GM23338 (cell line): ENCODE results near the gene PIGK. TPM values are rescaled to one million over a fixed set of nuclear protein-coding genes. Genes with fewer than 3 reads are reported as not detected.

Experiments
- ATAC-seq: fragments of 200-7000 bp; cut with Tn5 transposase; 3 replicates; pipeline ENCODE4 v1.9.1; 2020
- DNase-seq: peaks from one replicate; pipeline ENCODE4 v3.0.0-alpha.2; 2015; ENCODE audit warnings: low spot score
- H2AFZ ChIP-seq: fragments of 200-600 bp; sonication (generic); 2 replicates; pipeline ENCODE4 v1.8.0; 2016; ENCODE audit warnings: antibody characterized with exemption, mild to moderate bottlenecking, moderate library complexity
- H3F3A ChIP-seq: fragments of 200-600 bp; sonication (generic); replicated peaks from 2 replicates; pipeline ENCODE4 v1.8.0; 2017; ENCODE audit warnings: antibody characterized with exemption, mixed run types, low read depth
- H3K27ac ChIP-seq: fragments of 200-600 bp; sonication (generic); 2 replicates; pipeline ENCODE4 v1.6.1; 2016; ENCODE audit warnings: low read depth
- H3K27me3 ChIP-seq: fragments of 200-600 bp; sonication (generic); 2 replicates; pipeline ENCODE4 v1.8.0; 2016; ENCODE audit warnings: mild to moderate bottlenecking, mixed run types, moderate library complexity; ENCODE audit not compliant: insufficient read depth
- H3K36me3 ChIP-seq: fragments of 200-600 bp; sonication (generic); 2 replicates; pipeline ENCODE4 v1.8.0; 2016; ENCODE audit warnings: mild to moderate bottlenecking; ENCODE audit not compliant: insufficient read depth
- H3K4me1 ChIP-seq: fragments of 200-600 bp; sonication (generic); 2 replicates; pipeline ENCODE4 v1.8.0; 2016; ENCODE audit warnings: mild to moderate bottlenecking, moderate library complexity; ENCODE audit not compliant: insufficient read depth
- H3K4me2 ChIP-seq: fragments of 200-600 bp; sonication (generic); 2 replicates; pipeline ENCODE4 v1.7.1; 2017; ENCODE audit warnings: mixed run types
- H3K4me3 ChIP-seq: fragments of 200-600 bp; sonication (generic); 2 replicates; pipeline ENCODE4 v1.6.1; 2016; ENCODE audit warnings: mixed run types
- H3K79me2 ChIP-seq: fragments of 200-600 bp; sonication (generic); replicated peaks from 2 replicates; pipeline ENCODE4 v1.8.0; 2017; ENCODE audit warnings: mild to moderate bottlenecking; ENCODE audit not compliant: insufficient read depth
- H3K9me2 ChIP-seq: fragments of 200-600 bp; sonication (generic); 2 replicates; pipeline ENCODE4 v1.8.0; 2017; ENCODE audit not compliant: insufficient read depth
- H4K20me1 ChIP-seq: fragments of 200-600 bp; sonication (generic); replicated peaks from 2 replicates; pipeline ENCODE4 v1.8.0; 2017; ENCODE audit warnings: mild to moderate bottlenecking; ENCODE audit not compliant: insufficient read depth
- H3K27ac Mint-ChIP-seq: 2 replicates; pipeline ENCODE4 v1.8.0; 2020; ENCODE audit warnings: inconsistent platforms, mild to moderate bottlenecking, moderate library complexity, mixed read lengths
- H3K27me3 Mint-ChIP-seq: 3 replicates; pipeline ENCODE4 v1.8.0; 2022; ENCODE audit warnings: low read depth, mild to moderate bottlenecking, moderate library complexity, mixed read lengths, inconsistent platforms; ENCODE audit not compliant: insufficient read depth, poor library complexity
- H3K36me3 Mint-ChIP-seq: 3 replicates; pipeline ENCODE4 v1.8.0; 2021; ENCODE audit warnings: low read depth, mild to moderate bottlenecking, inconsistent platforms, moderate library complexity, mixed read lengths
- H3K4me1 Mint-ChIP-seq: 3 replicates; pipeline ENCODE4 v1.8.0; 2020; ENCODE audit warnings: mild to moderate bottlenecking, inconsistent platforms, mixed read lengths
- H3K4me3 Mint-ChIP-seq: 3 replicates; pipeline ENCODE4 v1.8.0; 2021; ENCODE audit warnings: moderate library complexity, mild to moderate bottlenecking, inconsistent platforms, mixed read lengths
- H3K9me3 Mint-ChIP-seq: 3 replicates; pipeline ENCODE4 v1.8.0; 2020; ENCODE audit warnings: moderate library complexity, mild to moderate bottlenecking, inconsistent platforms, mixed read lengths
- ETS1 ChIP-seq: IDR thresholded peaks from 2 replicates; pipeline ENCODE4 v1.6.1; 2016; ENCODE audit warnings: antibody characterized with exemption
- EZH2 ChIP-seq: fragments of 200-600 bp; sonication (generic); IDR thresholded peaks from one replicate; pipeline ENCODE4 v1.8.0; 2017; ENCODE audit warnings: antibody characterized with exemption, mild to moderate bottlenecking, low read depth; ENCODE audit not compliant: unreplicated experiment
- JUNB ChIP-seq: IDR thresholded peaks from one replicate; pipeline ENCODE4 v1.6.1; 2016; ENCODE audit warnings: antibody characterized with exemption; ENCODE audit not compliant: unreplicated experiment
- POLR2AphosphoS5 ChIP-seq: IDR thresholded peaks from 2 replicates; pipeline ENCODE4 v1.6.1; 2016; ENCODE audit warnings: antibody characterized with exemption, low read depth
- STAT1 ChIP-seq: IDR thresholded peaks from one replicate; pipeline ENCODE4 v1.6.1; 2016; ENCODE audit warnings: antibody characterized with exemption; ENCODE audit not compliant: unreplicated experiment
- ZNF114 ChIP-seq: fragments of 250-450 bp; sonication (Bioruptor Pico); IDR thresholded peaks from 2 replicates; pipeline ENCODE4 v1.5.0; 2020; ENCODE audit warnings: mild to moderate bottlenecking, moderate library complexity
- ZNF331 ChIP-seq: fragments of 250-450 bp; sonication (Bioruptor Pico); IDR thresholded peaks from 2 replicates; pipeline ENCODE4 v1.5.0; 2020; ENCODE audit warnings: low read depth, mild to moderate bottlenecking, moderate library complexity
- polyA plus RNA-seq: library from polyadenylated mRNA; unstranded; fragments of >200 nt; fragmentation: Nextera tagmentation; extraction: Ambion mirVana; gene quantifications from 2 replicates; pipeline ENCODE4 v1.2.1, GENCODE V29; 2016
- total RNA-seq: library from RNA; depleted of rRNA; stranded (reverse); fragments of >200 nt; shearing (Covaris generic); gene quantifications from 2 replicates; pipeline ENCODE4 v1.2.3, GENCODE V29; 2014
- TF ChIP-seq, protein P1 (sequence below), 2 experiments: fragments of 200-600 bp in 1 of 2; sonication (generic) in 1 of 2; conservative IDR thresholded peaks; 2 replicates each; pipeline versions ENCODE4 v1.5.1 to v1.6.1; 2016 to 2017; ENCODE audit warnings: antibody characterized with exemption in 2 of 2, low read depth in 2 of 2, mild to moderate bottlenecking in 2 of 2, moderate library complexity in 1 of 2
- TF ChIP-seq, protein P2 (sequence below): IDR thresholded peaks from one replicate; pipeline ENCODE4 v1.6.1; 2018; ENCODE audit warnings: antibody characterized with exemption; ENCODE audit not compliant: unreplicated experiment
- TF ChIP-seq, protein P3 (sequence below): fragments of 250-450 bp; sonication (Bioruptor Pico); IDR thresholded peaks from 2 replicates; pipeline ENCODE4 v1.5.0; 2020; ENCODE audit warnings: mild to moderate bottlenecking, moderate library complexity

Gene PIGK
- total and polyA plus RNA-seq, 2 experiments from 2014 or later: 16.4 to 26.4 TPM

DNA sequence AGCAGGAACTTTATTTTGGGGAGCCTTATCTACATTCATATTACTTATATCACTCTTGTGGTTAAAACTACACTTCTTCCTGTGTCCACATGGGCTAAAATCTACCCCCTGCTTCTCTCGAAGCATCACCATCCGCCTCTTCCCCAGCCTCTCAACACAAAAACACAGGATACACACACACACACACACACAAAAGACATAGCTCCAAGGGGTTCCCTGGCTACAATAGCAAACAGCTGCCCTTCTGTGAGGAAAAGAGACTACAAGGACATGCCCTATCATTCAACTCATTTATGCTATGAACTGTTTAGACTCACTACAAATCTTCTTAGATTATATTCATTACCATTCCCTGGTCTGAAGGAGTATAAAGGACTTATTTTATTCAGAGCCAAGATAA is 155.0 kb downstream of the PIGK start (continued):
- TF ChIP-seq, protein P1, sequence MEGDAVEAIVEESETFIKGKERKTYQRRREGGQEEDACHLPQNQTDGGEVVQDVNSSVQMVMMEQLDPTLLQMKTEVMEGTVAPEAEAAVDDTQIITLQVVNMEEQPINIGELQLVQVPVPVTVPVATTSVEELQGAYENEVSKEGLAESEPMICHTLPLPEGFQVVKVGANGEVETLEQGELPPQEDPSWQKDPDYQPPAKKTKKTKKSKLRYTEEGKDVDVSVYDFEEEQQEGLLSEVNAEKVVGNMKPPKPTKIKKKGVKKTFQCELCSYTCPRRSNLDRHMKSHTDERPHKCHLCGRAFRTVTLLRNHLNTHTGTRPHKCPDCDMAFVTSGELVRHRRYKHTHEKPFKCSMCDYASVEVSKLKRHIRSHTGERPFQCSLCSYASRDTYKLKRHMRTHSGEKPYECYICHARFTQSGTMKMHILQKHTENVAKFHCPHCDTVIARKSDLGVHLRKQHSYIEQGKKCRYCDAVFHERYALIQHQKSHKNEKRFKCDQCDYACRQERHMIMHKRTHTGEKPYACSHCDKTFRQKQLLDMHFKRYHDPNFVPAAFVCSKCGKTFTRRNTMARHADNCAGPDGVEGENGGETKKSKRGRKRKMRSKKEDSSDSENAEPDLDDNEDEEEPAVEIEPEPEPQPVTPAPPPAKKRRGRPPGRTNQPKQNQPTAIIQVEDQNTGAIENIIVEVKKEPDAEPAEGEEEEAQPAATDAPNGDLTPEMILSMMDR (conservative IDR thresholded peaks at IDR 0.05; ENCODE audit: low read depth in 2 of 2): no peak
- TF ChIP-seq STAT1 (no peak), ZNF114 (CRISPR knock-in tag) (no peak), POLR2AphosphoS5 (no peak), EZH2 (no peak)

- H3K9me3 Mint-ChIP-seq: no peaks in the 10 kb centered on the region
- no peak overlapping the region for H3K27ac Mint-ChIP-seq
- Histone ChIP-seq H4K20me1 (no peaks in the 10 kb centered on the region), H3F3A (no peaks in the 10 kb centered on the region), H3K4me3 (no peak overlapping the region), H3K36me3 (no peaks in the 10 kb centered on the region), H3K27ac (no peak overlapping the region), H3K4me1 (peaks cover 22% of the 10 kb centered on the region), H3K27me3 (no peaks in the 10 kb centered on the region), H3K4me2 (no peak overlapping the region), H3K9me2 (no peaks in the 10 kb centered on the region; the same call in 1 of the 2 replicates), H3K79me2 (no peaks in the 10 kb centered on the region), H2AFZ (no peak overlapping the region)
- no peaks in the 10 kb centered on the region; the same call in 2 of the 3 replicates for H3K36me3 Mint-ChIP-seq
- H3K27me3 Mint-ChIP-seq: peaks cover 2% of the 10 kb centered on the region
- peak; percentile 42 for DNase-seq
- no peak for ATAC-seq
- peaks cover 32% of the 10 kb centered on the region for H3K4me1 Mint-ChIP-seq
- TF ChIP-seq ETS1: no peak
- no peak for TF ChIP-seq JUNB
- TF ChIP-seq, protein P2, sequence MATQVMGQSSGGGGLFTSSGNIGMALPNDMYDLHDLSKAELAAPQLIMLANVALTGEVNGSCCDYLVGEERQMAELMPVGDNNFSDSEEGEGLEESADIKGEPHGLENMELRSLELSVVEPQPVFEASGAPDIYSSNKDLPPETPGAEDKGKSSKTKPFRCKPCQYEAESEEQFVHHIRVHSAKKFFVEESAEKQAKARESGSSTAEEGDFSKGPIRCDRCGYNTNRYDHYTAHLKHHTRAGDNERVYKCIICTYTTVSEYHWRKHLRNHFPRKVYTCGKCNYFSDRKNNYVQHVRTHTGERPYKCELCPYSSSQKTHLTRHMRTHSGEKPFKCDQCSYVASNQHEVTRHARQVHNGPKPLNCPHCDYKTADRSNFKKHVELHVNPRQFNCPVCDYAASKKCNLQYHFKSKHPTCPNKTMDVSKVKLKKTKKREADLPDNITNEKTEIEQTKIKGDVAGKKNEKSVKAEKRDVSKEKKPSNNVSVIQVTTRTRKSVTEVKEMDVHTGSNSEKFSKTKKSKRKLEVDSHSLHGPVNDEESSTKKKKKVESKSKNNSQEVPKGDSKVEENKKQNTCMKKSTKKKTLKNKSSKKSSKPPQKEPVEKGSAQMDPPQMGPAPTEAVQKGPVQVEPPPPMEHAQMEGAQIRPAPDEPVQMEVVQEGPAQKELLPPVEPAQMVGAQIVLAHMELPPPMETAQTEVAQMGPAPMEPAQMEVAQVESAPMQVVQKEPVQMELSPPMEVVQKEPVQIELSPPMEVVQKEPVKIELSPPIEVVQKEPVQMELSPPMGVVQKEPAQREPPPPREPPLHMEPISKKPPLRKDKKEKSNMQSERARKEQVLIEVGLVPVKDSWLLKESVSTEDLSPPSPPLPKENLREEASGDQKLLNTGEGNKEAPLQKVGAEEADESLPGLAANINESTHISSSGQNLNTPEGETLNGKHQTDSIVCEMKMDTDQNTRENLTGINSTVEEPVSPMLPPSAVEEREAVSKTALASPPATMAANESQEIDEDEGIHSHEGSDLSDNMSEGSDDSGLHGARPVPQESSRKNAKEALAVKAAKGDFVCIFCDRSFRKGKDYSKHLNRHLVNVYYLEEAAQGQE: peak; percentile 81
- TF ChIP-seq, protein P3, sequence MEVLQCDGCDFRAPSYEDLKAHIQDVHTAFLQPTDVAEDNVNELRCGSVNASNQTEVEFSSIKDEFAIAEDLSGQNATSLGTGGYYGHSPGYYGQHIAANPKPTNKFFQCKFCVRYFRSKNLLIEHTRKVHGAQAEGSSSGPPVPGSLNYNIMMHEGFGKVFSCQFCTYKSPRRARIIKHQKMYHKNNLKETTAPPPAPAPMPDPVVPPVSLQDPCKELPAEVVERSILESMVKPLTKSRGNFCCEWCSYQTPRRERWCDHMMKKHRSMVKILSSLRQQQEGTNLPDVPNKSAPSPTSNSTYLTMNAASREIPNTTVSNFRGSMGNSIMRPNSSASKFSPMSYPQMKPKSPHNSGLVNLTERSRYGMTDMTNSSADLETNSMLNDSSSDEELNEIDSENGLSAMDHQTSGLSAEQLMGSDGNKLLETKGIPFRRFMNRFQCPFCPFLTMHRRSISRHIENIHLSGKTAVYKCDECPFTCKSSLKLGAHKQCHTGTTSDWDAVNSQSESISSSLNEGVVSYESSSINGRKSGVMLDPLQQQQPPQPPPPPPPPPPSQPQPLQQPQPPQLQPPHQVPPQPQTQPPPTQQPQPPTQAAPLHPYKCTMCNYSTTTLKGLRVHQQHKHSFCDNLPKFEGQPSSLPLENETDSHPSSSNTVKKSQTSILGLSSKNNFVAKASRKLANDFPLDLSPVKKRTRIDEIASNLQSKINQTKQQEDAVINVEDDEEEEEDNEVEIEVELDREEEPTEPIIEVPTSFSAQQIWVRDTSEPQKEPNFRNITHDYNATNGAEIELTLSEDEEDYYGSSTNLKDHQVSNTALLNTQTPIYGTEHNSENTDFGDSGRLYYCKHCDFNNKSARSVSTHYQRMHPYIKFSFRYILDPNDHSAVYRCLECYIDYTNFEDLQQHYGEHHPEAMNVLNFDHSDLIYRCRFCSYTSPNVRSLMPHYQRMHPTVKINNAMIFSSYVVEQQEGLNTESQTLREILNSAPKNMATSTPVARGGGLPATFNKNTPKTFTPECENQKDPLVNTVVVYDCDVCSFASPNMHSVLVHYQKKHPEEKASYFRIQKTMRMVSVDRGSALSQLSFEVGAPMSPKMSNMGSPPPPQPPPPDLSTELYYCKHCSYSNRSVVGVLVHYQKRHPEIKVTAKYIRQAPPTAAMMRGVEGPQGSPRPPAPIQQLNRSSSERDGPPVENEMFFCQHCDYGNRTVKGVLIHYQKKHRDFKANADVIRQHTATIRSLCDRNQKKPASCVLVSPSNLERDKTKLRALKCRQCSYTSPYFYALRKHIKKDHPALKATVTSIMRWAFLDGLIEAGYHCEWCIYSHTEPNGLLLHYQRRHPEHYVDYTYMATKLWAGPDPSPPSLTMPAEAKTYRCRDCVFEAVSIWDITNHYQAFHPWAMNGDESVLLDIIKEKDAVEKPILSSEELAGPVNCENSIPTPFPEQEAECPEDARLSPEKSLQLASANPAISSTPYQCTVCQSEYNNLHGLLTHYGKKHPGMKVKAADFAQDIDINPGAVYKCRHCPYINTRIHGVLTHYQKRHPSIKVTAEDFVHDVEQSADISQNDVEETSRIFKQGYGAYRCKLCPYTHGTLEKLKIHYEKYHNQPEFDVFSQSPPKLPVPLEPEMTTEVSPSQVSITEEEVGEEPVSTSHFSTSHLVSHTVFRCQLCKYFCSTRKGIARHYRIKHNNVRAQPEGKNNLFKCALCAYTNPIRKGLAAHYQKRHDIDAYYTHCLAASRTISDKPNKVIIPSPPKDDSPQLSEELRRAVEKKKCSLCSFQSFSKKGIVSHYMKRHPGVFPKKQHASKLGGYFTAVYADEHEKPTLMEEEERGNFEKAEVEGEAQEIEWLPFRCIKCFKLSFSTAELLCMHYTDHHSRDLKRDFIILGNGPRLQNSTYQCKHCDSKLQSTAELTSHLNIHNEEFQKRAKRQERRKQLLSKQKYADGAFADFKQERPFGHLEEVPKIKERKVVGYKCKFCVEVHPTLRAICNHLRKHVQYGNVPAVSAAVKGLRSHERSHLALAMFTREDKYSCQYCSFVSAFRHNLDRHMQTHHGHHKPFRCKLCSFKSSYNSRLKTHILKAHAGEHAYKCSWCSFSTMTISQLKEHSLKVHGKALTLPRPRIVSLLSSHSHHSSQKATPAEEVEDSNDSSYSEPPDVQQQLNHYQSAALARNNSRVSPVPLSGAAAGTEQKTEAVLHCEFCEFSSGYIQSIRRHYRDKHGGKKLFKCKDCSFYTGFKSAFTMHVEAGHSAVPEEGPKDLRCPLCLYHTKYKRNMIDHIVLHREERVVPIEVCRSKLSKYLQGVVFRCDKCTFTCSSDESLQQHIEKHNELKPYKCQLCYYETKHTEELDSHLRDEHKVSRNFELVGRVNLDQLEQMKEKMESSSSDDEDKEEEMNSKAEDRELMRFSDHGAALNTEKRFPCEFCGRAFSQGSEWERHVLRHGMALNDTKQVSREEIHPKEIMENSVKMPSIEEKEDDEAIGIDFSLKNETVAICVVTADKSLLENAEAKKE (CRISPR knock-in tag): no peak
- no peak for TF ChIP-seq ZNF331 (CRISPR knock-in tag)
- H3K4me3 Mint-ChIP-seq: no peak overlapping the region
Measured at GRCh38 chr1:77063118-77063517, 156.1 kb downstream of the PIGK start.
